Activated CD4-positive, alpha-beta T cell treated with anti-CD3 and anti-CD28 coated beads for 4 hours (primary cell): ENCODE measurements around the gene SDE2.
A peak's percentile ranks its signal among the peaks of the same experiment; 100 is the strongest.
"Not testable (repeated sequence)": the region's sequence is repeated elsewhere in the genome, so short reads cannot be mapped to it uniquely, and the experiment has no call there.

Experiments used
- DNase-seq, 2 donors: peaks; one replicate each; pipeline ENCODE4 v3.0.0-alpha.2; 2020

Gene SDE2

GRCh38 chr1:225999227-225999911 lies at the start of gene SDE2:
Gene SDE2 (minus strand): TSS chr1:225999343. CDS start chr1:225999312, 31 bp downstream.
- peak; percentile 100 for DNase-seq

- no peak for DNase-seq
These were observed 49.7 kb upstream of the SDE2 start for GRCh38 chr1:226048886-226049285.

GRCh38 chr1:226047495-226047894 lies 48.4 kb upstream of the SDE2 start:
- no peak for DNase-seq

- DNase-seq = no peak
These were observed 47.1 kb upstream of the SDE2 start for GRCh38 chr1:226046240-226046639.

- no peak for DNase-seq
These were observed 45.5 kb upstream of the SDE2 start for GRCh38 chr1:226044514-226045101.

GRCh38 chr1:226041419-226041818 lies 42.3 kb upstream of the SDE2 start:
- no peak for DNase-seq

- DNase-seq = no peak
These were observed 39.5 kb upstream of the SDE2 start for GRCh38 chr1:226038661-226039060.

GRCh38 chr1:226035915-226036314 lies 36.8 kb upstream of the SDE2 start:
- DNase-seq = no peak

- no peak for DNase-seq
These were observed 35.3 kb upstream of the SDE2 start for GRCh38 chr1:226034482-226034881.

GRCh38 chr1:226033991-226034390 lies 34.8 kb upstream of the SDE2 start:
- DNase-seq = no peak

GRCh38 chr1:226033582-226033981 lies 34.4 kb upstream of the SDE2 start:
- DNase-seq = no peak

- no peak for DNase-seq
These were observed 30.6 kb upstream of the SDE2 start for GRCh38 chr1:226029568-226030225.

GRCh38 chr1:226029093-226029496 lies 30.0 kb upstream of the SDE2 start:
- no peak for DNase-seq

GRCh38 chr1:226027538-226028217 lies 28.5 kb upstream of the SDE2 start:
- no peak for DNase-seq

- no peak for DNase-seq
These were observed 27.7 kb upstream of the SDE2 start for GRCh38 chr1:226026833-226027232.

GRCh38 chr1:226023735-226024134 lies 24.6 kb upstream of the SDE2 start:
- DNase-seq = no peak

- DNase-seq = no peak
These were observed 22.7 kb upstream of the SDE2 start for GRCh38 chr1:226021801-226022200.

GRCh38 chr1:226021401-226021800 lies 22.3 kb upstream of the SDE2 start:
- DNase-seq = no peak

GRCh38 chr1:226019572-226019971 lies 20.4 kb upstream of the SDE2 start:
- DNase-seq = no peak

GRCh38 chr1:226017070-226017469 lies 17.9 kb upstream of the SDE2 start:
- DNase-seq = no peak

- DNase-seq = no peak
These were observed 10.5 kb upstream of the SDE2 start for GRCh38 chr1:226009650-226010044.

- DNase-seq = not testable (repeated sequence)
These were observed 8.2 kb upstream of the SDE2 start for GRCh38 chr1:226007126-226007892.

- DNase-seq = no peak
These were observed 7.5 kb upstream of the SDE2 start for GRCh38 chr1:226006686-226007085.
